T47D (cell line): Measurements from ENCODE around the gene PRELP.
"Not testable (repeated sequence)": the region's sequence is repeated elsewhere in the genome, so short reads cannot be mapped to it uniquely, and the experiment has no call there.

Experiments used
- DNase-seq, 2 experiments: peaks; one replicate each; pipeline versions ENCODE4 v3.0.0 to v3.0.0-alpha.2; 2011 to 2012; ENCODE audit warnings: low read depth in 1 of 2, low spot score in 1 of 2
- JUND ChIP-seq: IDR thresholded peaks from 2 replicates; pipeline ENCODE4 v1.6.1; 2012; ENCODE audit warnings: low read depth
- in situ Hi-C: cut with HindIII; loops from 2 replicates; pipeline ENCODE4 v1.10.0; 2016; ENCODE audit warnings: low sequenced_read_pairs, low pct_unique_long_range_greater_than_20kb

Gene PRELP

DNA sequence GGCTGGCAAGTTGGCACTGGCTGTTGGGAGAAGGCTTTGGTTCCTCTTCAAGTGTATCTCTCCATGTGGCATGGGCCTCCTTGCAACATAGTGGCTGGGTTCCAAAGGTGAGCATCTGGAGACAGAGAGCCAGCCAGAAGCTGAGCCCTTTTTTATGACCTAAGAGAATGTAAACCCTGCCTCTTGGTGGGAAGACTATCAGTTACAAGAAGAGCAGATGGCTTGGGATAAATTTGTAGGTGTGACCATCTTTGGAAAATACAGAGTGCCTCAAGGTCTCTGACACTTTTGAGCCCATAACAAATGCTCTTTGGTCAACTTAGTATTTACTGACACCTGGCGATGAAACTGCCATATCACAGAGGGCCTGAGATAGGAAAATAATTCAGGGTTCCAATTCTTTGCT, 31.4 kb upstream of the PRELP start:
- TF ChIP-seq JUND = no peak
- in situ Hi-C loops = no loop called here
- DNase-seq = peak in 1 of 2 experiments; percentile 38

DNA sequence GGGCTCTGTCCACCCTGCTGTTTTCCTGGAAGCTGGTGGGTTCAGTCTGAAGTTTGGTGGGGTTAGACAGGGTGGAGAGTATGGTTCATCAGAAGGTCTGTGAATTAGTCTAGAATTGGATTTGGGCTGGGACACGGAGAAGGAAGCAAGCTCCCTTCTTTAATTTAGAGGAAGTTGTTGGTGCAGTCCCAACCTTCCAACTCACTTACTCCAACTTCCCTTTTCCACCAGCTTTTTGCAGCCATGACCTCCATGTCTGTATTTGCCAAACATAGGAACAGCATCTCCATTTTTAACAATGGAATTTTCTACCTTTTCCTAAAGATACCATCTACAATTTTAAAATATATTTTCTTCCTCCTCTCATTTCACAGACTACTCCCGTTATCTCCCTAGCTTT, 28.5 kb upstream of the PRELP start:
- in situ Hi-C loops = no loop called here
- TF ChIP-seq JUND = no peak
- no peak for DNase-seq

DNA sequence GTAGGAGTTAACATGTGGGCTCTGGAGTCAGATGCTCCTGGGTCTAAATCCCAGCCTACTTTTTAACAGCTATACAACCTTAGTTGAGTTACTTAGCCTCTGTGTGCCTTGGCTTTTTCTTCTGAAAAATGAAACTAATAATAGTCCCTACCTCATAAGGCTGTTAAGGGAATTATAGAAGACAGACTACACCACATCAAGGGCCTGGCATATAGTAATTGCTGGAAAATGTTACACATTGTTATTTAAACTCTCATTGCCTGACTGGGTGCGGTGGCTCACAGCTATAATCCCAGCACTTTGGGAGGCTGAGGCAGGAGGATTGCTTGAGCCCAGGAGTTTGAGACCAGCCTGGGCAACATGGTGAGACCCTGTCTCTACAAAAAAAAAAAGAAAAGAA, 28.0 kb upstream of the PRELP start:
- in situ Hi-C loops, DNase-seq: not testable (repeated sequence)

DNA sequence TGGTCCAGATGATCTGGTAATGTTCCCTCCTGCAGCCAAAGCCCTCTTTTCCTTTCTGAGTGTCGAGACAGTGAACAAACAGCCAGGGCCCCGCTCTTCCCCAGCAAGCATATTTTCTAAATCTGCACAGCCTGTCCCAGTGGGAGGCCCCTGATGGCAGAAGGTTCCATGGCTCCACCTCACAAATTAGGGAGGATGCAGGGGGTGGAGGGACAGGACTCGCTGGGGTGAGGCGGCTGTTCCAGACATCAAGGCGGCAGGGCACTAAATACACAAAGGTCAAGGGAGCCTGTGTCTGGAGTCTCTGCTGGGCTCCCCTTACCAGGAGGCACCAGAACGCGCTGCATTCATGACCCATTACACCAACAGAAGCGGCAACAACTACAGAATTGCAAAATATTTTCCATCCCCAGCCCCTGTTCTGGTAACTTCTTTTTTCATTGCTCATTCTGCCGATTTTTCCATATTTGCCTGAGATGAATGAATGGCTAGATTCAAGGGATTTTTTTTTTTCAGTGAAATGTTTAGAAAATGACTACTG, 27.0 kb upstream of the PRELP start:
- DNase-seq = no peak
- in situ Hi-C loops = no loop called here
- TF ChIP-seq JUND = no peak

DNA sequence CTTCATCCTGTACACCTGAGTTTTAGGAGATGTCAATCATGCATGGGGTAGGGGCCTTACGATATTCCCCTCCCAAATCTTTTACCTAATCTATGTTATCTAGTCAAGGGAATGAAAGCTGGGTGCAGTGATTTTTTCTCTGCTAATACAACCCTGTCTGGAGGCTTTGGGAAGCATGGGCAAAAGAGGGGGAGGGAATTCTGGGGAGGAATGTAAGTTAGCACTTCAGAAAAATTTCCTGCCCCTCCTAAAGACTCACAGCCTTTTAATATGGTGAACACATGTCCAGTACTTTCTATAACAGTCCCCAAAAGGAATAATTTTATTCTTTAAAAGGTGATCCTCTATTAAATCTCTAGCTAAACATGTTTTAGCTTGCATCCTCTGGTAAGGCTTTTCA, 25.6 kb upstream of the PRELP start:
- no peak for TF ChIP-seq JUND
- DNase-seq = no peak
- in situ Hi-C loops = no loop called here

DNA sequence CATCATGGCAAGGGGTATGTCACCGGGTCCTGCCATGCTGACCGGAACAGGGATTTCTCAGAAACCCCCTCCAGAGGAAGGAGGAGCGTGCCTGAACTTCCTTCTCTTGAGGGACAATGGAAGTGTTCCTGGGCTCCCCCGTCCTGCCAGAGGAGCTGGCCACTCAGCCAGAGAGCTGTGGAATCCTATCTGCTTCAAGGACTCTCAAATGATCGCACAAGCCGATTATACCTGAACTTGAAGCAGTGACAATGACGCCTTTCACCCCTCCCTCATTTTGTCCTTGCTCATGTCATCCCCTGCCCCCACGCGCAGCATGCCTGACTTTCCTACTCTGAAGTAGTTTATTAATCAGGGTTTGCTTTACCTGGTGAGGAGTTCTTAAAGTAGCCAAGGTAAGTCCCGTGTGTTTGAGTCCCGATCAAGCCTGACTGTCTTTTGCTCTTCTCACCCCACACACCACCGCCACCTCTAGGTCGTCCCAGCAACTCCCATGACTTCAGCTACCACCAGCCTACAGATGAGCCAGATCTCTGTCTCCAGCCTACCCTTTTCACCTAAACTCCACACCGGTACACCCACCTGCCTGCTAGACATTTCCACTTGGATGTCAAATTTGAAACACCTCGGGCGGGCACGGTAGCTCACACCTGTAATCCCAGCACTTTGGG, 25.0 kb upstream of the PRELP start:
- peak in 1 of 2 experiments; percentile 23 for DNase-seq
- in situ Hi-C loops = no loop called here
- TF ChIP-seq JUND = no peak

DNA sequence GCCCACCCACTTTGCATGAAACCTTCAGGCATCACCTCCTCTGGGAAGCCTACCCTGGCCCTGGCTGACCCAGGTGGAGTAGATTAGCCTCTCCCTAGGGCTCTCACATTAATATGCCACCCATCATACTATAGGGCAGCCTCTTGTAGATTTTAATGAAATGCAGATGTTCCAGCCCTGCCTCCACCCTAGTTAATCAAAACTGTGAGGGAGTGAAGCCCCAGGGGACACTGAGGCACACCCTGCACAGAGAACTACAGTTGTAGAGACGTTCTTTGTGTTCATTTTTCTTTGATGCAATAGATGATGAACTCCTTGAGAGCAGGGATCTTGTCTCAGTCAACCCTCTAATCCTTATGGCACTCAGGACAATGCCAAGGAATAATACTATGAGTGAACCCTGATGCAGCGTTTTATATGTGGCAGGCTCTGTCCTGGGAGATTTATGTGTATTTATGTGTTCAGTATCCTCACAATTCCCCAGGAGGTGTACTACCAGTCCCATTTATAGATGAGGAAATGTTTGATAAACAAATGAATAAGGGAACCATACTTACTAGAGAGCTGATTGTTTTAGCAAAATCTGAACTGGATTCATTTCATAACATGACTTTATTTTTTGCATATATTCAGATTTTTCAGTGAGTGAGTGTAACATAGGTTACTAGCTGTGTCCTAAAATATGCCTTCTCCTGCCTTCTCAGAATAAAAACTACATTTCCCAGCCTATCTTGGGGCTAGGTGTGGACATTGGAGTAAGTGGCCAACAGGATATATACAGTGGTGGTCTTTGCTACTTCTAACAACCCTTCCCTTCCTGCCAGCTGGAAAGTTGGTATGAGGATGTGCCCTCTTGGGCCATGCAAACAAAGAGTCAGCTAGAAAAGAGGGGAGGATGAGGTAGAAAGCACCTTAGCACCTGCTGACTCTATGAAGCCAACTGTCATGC, 23.5 kb upstream of the PRELP start:
- DNase-seq = no peak
- no peak for TF ChIP-seq JUND
- in situ Hi-C loops = no loop called here

DNA sequence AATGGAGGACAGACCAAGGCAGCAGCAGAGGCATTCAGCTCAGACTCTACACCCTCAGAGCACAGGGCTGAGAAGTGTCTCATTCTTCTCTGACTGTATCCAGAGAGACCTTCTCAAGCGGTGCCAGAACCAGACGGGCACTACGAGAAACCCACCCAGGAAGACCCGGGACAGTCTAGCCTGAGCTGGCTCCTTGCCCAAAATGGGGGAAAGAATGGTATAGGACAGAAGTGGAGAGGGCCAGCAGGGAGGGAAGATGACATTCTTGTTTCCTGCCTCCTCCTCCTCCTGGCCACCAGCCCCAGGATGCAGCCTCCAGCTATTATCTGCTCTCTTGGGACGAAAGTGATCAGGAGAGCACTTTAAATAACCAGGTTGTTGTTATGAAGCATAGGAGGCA, 22.6 kb upstream of the PRELP start:
- no peak for TF ChIP-seq JUND
- DNase-seq = no peak
- in situ Hi-C loops = no loop called here

DNA sequence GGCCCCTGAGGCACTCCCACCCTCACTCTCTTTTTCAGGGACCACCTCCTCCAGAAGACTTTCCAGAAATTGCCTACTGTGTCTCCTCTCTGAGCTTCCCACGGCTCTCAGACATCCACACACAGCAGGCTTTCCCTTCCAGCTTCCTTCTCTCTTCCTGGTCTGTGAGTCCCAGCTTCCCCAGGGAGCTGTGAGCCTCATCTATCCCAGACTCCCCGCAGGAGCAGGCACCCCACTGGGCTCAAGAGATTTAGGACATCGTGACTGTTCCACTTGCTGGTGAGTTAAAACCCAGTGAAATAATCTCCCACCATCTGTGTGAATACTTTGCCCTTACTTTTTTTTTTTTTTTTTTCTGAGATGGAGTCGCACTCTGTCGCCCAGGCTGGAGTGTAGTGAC, 22.0 kb upstream of the PRELP start:
- DNase-seq = no peak
- in situ Hi-C loops = no loop called here
- no peak for TF ChIP-seq JUND

DNA sequence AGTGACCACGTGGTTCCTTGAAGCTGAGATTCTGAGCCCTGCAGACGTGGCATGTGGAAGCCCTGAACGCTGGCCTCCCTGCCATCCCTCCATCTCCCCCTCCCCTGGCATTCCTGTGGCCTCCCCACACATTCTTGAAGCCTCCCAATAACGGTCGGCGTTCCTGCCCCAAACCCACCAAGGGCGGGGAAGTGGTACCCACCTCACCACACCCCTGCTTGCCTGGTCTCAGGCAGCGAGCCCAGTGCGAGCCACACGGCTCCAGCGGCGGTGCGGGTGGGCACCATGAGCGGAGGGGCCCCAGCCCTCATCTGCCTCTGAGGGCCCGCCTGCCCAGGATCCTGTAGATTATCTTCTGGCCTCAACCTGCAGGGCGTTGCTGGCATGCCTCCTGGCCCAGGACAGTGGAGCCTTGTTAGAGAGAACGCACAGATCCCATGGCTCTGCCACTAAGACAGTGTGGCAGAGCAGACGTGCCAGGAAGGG, 20.6 kb upstream of the PRELP start:
- in situ Hi-C loops = no loop called here
- no peak for DNase-seq
- no peak for TF ChIP-seq JUND

DNA sequence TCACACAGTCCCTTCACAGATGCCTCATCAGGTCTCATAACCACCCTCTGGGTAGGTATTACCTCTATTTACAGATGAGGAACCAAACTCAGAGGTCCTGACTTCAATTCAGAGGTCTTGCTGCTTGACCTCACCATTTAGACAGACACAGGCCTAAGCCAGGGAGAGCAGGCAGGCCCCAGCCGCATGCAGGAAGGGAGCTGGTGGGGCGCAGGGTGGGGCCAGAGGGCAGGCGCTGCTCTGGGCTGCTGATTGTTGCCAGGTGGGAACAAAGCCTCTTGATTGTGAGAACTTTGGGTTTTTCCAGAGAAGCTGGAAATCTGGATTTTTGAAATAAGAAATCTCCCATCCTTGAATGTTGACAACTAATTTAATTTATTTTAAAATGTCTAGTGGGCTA, 19.9 kb upstream of the PRELP start:
- in situ Hi-C loops = no loop called here
- no peak for TF ChIP-seq JUND
- no peak for DNase-seq

DNA sequence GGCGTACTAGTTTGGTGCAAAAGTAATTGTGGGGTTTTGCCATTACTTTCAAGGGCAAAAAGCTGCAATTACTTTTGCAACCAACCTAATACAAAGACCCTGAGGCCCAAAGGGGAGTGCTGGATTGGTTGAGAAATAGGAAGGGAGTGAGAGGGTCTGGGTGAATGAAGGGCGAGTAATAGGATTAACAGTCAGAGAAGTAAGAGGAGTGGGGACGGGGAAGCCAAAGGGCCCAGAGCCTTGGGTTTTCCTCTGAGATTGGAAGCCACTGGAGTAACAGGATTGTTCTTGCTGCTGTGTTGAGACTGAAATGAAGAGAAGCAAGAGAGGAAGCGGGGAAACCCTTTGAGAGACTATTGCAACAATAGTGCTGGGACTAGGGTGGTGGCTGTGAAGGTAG, 19.0 kb upstream of the PRELP start:
- DNase-seq = no peak
- in situ Hi-C loops = no loop called here
- TF ChIP-seq JUND = no peak

DNA sequence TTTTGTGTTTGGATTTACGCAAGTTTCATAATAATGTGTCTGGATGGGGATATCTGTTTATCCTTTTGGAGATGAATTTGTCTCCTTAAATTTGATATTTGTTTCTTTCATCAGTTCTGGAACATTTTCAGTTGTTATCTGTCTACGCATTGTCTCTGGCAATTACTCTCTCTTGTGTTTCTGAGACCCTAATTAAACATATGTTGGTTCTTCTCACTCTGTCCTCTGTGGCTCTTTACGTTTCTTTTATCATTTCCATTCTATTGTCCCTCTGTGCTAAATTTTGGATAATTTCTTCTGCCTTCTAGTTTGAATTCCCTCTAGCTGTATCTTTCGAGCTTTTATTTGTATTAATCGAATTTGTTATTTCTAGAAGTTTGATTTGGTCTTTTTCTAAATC, 17.5 kb upstream of the PRELP start:
- in situ Hi-C loops = no loop called here
- TF ChIP-seq JUND = no peak
- no peak for DNase-seq
